ENCODE measurements around the gene TPR.

The TPR gene

DNA sequence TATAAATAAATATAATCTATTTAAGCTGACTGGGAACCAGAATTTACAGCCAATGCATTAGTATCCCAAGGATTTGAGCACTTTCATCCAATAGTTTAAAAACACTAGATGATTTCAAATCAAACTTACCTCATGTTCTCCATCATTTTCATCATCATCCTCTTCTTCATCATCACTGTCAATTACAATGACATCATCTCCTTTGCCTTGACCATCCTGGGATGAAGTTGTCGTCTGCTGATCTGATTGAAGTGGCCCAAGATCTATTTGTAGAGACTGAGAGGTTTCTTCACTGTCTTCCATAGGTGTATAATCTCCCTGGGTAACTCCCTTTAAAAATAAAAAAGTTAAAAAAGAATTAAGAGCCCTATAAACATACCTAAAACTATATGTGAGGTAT is 47.7 kb downstream of the TPR start:
- no peak for DNase-seq (ENCODE audit: low read depth)

- DNase-seq (ENCODE audit: low read depth), result no peak
These were observed 49.0 kb downstream of the TPR start for GRCh38 chr1:186326009-186326408.

DNA sequence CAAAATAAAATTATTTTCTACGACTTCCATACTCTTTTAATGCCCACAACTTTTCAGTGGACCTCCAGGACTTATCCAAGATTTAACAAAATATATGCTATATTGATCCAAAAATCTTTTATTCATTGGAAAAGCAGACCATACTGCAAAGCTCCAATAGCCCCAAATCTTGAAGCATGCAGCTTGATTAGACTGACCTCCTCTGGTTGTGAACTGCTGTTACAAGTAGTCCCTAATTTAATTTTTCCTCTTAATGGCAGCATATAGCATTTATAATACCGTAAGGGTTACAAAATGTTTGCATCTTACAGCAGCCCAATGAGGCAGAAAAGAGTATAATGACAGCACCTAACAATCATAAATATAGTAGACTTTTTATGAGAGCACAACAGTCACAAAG is 49.8 kb downstream of the TPR start:
- no peak for DNase-seq (ENCODE audit: low read depth)

DNA sequence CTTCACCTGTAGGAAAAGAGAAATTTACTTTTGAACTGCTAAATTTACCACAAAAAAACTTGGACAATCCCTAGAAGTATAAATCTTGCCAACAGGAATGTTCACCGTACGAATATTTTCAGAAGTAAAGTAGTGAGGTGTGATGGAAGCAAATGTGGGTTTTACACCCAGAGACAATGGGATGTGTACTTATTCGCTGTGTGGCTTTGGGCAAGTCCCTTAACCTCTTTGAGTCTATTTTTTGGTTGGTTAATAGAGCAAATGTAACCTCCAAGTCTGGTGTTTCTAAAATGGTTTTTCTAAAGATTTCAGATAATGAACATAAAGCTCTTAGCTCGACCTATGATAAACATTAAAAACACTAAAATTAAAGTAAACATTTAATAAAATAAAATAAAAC is 51.2 kb downstream of the TPR start:
- no peak for DNase-seq (ENCODE audit: low read depth)

DNA sequence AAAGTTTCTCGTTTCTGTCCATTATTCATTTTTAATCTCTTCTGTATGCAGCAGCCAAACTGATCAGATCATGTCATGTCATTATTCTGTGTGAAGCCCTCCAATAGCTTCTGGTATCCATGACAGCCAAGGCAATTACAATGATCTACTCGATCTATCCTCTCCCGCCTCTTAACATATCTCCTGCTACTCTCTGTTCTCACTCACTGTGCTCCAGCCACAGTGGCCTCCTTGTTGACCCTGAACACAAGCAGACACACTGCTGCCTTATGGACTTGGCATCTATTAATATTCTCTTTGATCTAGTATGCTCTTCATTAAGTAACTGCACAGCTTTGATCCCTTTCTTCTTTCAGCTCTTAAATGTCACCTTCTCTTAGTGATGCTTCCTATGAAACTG is 59.5 kb downstream of the TPR start:
- DNase-seq (ENCODE audit: low read depth), result no peak

- no peak for DNase-seq (ENCODE audit: low read depth)
These were observed 63.5 kb downstream of the TPR start for GRCh38 chr1:186311375-186312051.

DNA sequence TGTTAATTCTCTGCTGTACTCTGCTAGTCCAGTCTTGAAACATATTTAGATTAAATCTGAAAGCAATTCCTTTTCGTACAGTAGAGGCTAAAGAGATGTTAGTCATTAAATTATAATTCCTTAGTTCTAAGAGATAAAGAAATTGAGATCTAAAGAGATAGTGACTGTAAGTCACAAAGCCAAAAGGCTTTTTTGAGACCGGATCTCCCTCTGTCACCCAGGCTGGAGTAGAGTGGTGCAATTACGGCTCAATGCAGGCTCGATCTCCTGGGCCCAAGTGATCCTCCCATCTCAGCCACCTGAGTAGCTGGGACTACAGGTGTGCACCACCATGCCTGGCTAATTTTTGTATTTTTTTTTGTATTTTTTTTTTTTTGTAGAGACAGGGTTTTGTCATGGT is 64.7 kb downstream of the TPR start:
- no peak for DNase-seq (ENCODE audit: low read depth)

DNA sequence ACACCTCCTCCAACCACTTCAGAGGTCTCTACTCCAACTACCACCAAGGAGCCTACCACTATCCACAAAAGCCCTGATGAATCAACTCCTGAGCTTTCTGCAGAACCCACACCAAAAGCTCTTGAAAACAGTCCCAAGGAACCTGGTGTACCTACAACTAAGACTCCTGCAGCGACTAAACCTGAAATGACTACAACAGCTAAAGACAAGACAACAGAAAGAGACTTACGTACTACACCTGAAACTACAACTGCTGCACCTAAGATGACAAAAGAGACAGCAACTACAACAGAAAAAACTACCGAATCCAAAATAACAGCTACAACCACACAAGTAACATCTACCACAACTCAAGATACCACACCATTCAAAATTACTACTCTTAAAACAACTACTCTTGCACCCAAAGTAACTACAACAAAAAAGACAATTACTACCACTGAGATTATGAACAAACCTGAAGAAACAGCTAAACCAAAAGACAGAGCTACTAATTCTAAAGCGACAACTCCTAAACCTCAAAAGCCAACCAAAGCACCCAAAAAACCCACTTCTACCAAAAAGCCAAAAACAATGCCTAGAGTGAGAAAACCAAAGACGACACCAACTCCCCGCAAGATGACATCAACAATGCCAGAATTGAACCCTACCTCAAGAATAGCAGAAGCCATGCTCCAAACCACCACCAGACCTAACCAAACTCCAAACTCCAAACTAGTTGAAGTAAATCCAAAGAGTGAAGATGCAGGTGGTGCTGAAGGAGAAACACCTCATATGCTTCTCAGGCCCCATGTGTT is 66.6 kb downstream of the TPR start:
- no peak for DNase-seq (ENCODE audit: low read depth)

GRCh38 chr1:186307445-186307844 is 67.6 kb downstream of the TPR start:
- DNase-seq (ENCODE audit: low read depth), result no peak

- no peak for DNase-seq (ENCODE audit: low read depth)
These were observed 68.5 kb downstream of the TPR start for GRCh38 chr1:186306533-186306932.

- DNase-seq (ENCODE audit: low read depth), result no peak
These were observed 69.8 kb downstream of the TPR start for GRCh38 chr1:186304982-186305949.

DNA sequence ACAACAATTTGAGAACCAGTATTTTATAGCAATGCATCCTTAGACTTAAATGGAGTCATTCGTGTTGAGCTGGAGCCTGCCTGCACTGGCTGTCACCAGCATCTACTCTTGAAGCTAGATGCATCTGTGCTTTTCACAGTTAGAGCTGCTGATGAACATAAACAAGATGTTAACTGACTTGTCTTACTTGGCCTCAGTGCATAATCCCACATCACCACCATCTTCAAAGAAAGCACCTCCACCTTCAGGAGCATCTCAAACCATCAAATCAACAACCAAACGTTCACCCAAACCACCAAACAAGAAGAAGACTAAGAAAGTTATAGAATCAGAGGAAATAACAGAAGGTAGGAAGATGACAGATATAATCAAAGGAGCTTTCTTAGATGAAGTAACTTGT is 71.1 kb downstream of the TPR start:
- DNase-seq (ENCODE audit: low read depth), result no peak

DNA sequence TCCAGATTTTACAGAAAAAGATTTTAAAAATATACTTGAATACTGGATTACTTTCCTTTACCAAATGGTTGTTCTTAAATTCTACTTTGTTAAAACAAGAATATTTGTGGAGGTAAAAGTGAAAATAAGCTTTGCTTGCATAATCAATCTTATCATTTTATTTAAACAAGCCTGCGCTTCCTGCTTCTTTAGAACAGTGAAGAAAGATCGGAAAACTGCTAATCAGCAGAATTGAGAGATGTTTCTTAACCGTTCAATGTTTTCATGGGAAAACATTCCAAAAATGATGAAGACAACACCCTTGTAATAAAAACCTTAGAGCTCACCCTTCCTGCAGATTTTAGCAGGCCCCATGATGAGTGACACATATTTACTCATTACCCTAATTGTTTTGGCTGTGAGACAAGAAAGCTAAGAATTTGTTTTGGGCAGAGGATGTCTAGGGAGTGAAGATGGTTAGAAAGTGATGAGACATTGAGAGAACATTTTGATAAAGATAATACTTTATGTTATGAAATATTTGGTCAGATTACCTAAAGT is 72.6 kb downstream of the TPR start:
- DNase-seq (ENCODE audit: low read depth), result peak; percentile 21

DNA sequence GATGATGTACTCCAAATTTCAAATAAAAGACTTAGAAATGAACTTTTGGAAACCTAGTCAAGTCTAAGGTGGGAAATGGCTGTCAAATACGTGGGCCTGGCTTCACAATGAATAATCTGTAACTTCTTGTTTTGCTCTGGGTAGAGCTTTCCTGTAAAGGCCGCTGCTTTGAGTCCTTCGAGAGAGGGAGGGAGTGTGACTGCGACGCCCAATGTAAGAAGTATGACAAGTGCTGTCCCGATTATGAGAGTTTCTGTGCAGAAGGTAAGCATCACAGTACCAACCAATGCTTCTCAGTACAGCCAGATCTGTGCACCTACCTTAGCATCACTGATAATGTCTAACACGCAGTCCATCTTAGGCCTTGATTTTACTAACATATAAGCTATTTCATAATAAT is 73.6 kb downstream of the TPR start:
- DNase-seq (ENCODE audit: low read depth), result no peak

- DNase-seq (ENCODE audit: low read depth), result no peak
These were observed 75.0 kb downstream of the TPR start for GRCh38 chr1:186300056-186300455.

DNA sequence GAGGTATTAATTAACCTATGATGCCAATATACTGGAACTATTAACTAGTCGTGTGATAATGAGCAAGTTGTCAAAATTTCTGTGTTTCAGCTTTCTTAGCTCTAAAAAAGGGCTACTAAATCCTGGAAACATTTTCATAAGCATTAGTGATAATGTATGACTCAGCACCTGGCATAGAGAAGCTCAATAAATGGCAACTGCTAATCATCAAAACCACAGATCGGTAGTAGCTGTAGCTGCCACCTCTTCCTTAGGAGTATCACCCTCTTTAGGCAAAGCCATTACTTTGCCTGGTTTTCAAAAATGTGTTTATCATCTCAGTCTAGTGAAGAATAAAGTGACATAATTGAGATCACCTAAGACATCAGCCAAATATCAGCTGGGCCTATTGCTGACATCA is 75.5 kb downstream of the TPR start:
- no peak for DNase-seq (ENCODE audit: low read depth)

GRCh38 chr1:186298851-186299250 is 76.2 kb downstream of the TPR start:
- no peak for DNase-seq (ENCODE audit: low read depth)

GRCh38 chr1:186297439-186298045 is 77.5 kb downstream of the TPR start:
- DNase-seq (ENCODE audit: low read depth), result no peak

DNA sequence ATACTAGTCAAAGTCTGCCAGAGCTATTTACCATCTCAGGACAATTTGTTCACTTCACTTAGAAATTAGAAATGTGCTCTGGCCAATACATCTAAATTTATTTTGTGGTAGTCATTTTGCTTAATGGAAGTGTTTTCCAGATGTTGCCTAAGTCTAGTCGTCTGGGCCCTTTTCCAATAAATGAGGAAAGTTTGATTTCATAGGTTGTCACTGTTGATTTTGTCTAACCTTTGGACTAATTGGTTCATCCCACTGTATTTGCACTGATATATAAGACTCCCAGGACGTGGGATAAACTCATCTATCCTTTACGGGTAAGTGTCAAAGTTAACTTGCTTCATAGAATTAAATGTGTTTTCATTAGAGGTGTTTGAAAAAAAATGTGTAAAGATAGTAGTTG is 79.1 kb downstream of the TPR start, which contains the start of gene PRG4:
Gene PRG4 (plus strand): TSS at position 300 of the 400 bp plus-strand sequence.
- no peak for DNase-seq (ENCODE audit: low read depth)

GRCh38 chr1:186292875-186293274 is 82.2 kb downstream of the TPR start:
- DNase-seq (ENCODE audit: low read depth), result no peak

DNA sequence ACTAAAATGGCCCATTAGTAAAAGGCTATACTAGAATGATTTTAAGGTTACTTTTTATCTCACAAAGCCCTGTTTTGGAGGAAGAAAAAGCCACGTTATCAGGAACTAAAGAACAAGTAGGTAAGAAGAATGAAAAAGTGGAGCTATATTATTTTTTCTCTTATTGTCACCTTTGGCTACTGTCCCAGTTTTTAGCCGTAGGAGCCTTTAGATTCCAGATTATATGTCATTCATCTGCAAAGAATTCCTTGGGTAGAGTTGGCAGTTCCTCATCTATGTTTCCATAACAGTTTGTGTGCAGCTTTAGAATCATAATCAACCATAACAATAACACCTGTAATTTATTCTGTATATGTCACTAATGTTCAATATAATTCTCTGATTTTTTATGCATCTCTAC is 83.8 kb downstream of the TPR start:
- no peak for DNase-seq (ENCODE audit: low read depth)
